HCT116 (cell line): Measurements from ENCODE around the gene OR8D4. TPM values are rescaled to one million over a fixed set of nuclear protein-coding genes. Genes with fewer than 3 reads are reported as not detected.

Source experiments
- ATAC-seq: fragments of 200-7000 bp; cut with Tn5 transposase; 2 replicates; pipeline ENCODE4 v1.9.1; 2020; ENCODE audit warnings: mild to moderate bottlenecking, moderate library complexity
- BruUV-seq: library from RNA; stranded (reverse); fragments of 400-500 nt; replicated peaks from 2 replicates; lab custom pipeline; 2021; lab: Mats Ljungman, UMichigan
- CTCF ChIA-PET: fragments of 300-600 bp; sonication (Branson Sonifier 250); formaldehyde crosslinking; loops from one replicate; lab custom pipeline; 2021; ENCODE audit warnings: antibody characterized with exemption; lab: Charles Lee
- POLR2A ChIA-PET: fragments of 300-600, 350-600 bp; sonication (Branson Sonifier 250); formaldehyde crosslinking; loops from one replicate; lab custom pipeline; 2021; ENCODE audit warnings: antibody characterized with exemption; lab: Charles Lee
- RAD21 ChIA-PET, 2 experiments: fragments of 300-600 bp; sonication (Branson Sonifier 250); formaldehyde crosslinking; loops; one replicate each; lab custom pipeline; 2023; ENCODE audit warnings: low total read pairs in 2 of 2; ENCODE audit not compliant: uncharacterized antibody in 2 of 2, unreplicated experiment in 2 of 2, low non-redundant PET in 1 of 2; lab: Charles Lee
- DNase-seq: peaks from one replicate; pipeline ENCODE4 v3.0.0-alpha.2; 2010; ENCODE audit warnings: low read depth, low spot score
- H2AFZ ChIP-seq: fragments of 200-600 bp; shearing (Covaris generic), sonication (generic); 2 replicates; pipeline ENCODE4 v1.6.1; 2017; ENCODE audit warnings: low read depth, mixed run types, mixed read lengths, antibody characterized with exemption, low read length; ENCODE audit not compliant: poor library complexity, severe bottlenecking
- H3K27ac ChIP-seq: 2 replicates; pipeline ENCODE4 v1.5.1; 2012; ENCODE audit warnings: low read depth, low read length
- H3K27me3 ChIP-seq: fragments of 200-600 bp; sonication (generic); 2 replicates; pipeline ENCODE4 v1.6.1; 2016; ENCODE audit warnings: mixed run types, low read length, mixed read lengths; ENCODE audit not compliant: insufficient read depth
- H3K36me3 ChIP-seq, 2 experiments: fragments of 200-500 bp in 1 of 2; fragments of 200-600 bp in 1 of 2; sonication (Bioruptor generic) in 1 of 2; sonication (generic) in 1 of 2; 2 replicates each; pipeline versions ENCODE4 v1.5.1 to v1.6.1; 2014 to 2016; ENCODE audit warnings: low read length in 2 of 2, inconsistent platforms in 1 of 2, mixed read lengths in 1 of 2, mixed run types in 1 of 2; ENCODE audit not compliant: insufficient read depth in 2 of 2, control insufficient read depth in 1 of 2
- H3K4me1 ChIP-seq, 2 experiments: fragments of 200-600 bp in 1 of 2; sonication (generic) in 1 of 2; 2 replicates each; pipeline versions ENCODE4 v1.5.1 to v1.6.1; 2012 to 2017; ENCODE audit warnings: low read length in 2 of 2, inconsistent platforms in 1 of 2, mild to moderate bottlenecking in 1 of 2, mixed read lengths in 1 of 2, mixed run types in 1 of 2, moderate library complexity in 1 of 2; ENCODE audit not compliant: insufficient read depth in 2 of 2, control insufficient read depth in 1 of 2
- H3K4me2 ChIP-seq: fragments of 200-600 bp; sonication (generic); 2 replicates; pipeline ENCODE4 v1.6.1; 2017; ENCODE audit warnings: mixed run types, low read length, mixed read lengths
- H3K4me3 ChIP-seq, 2 experiments: fragments of 200-600 bp in 1 of 2; sonication (generic) in 1 of 2; replicated peaks in 1 of 2; 2 replicates each; pipeline ENCODE4 v1.5.1; 2011 to 2016; ENCODE audit warnings: low read length in 2 of 2, control low read depth in 1 of 2, low read depth in 1 of 2, mild to moderate bottlenecking in 1 of 2, mixed read lengths in 1 of 2, mixed run types in 1 of 2
- H3K79me2 ChIP-seq: fragments of 200-600 bp; sonication (generic); 2 replicates; pipeline ENCODE4 v1.6.1; 2017; ENCODE audit warnings: mild to moderate bottlenecking, mixed run types, low read length, moderate library complexity, mixed read lengths; ENCODE audit not compliant: insufficient read depth
- H3K9ac ChIP-seq: fragments of 200-600 bp; sonication (generic); 2 replicates; pipeline ENCODE4 v1.6.1; 2016; ENCODE audit warnings: low read length, mixed read lengths
- H3K9me2 ChIP-seq: fragments of 200-600 bp; sonication (generic), shearing (Covaris generic); 2 replicates; pipeline ENCODE4 v1.6.1; 2017; ENCODE audit warnings: mixed run types, mild to moderate bottlenecking, moderate library complexity; ENCODE audit not compliant: insufficient read depth
- H3K9me3 ChIP-seq, 2 experiments: fragments of 200-500 bp in 1 of 2; fragments of 200-600 bp in 1 of 2; sonication (Bioruptor generic) in 1 of 2; sonication (generic) in 1 of 2; 2 replicates each; pipeline ENCODE4 v1.6.1; 2014 to 2017; ENCODE audit warnings: low read length in 2 of 2, mixed read lengths in 2 of 2, inconsistent platforms in 1 of 2, low read depth in 1 of 2, mild to moderate bottlenecking in 1 of 2, mixed run types in 1 of 2, moderate library complexity in 1 of 2; ENCODE audit not compliant: control insufficient read depth in 1 of 2, insufficient read depth in 1 of 2
- H4K20me1 ChIP-seq: fragments of 200-600 bp; sonication (generic), shearing (Covaris generic); 2 replicates; pipeline ENCODE4 v1.6.1; 2017; ENCODE audit warnings: mixed run types, mild to moderate bottlenecking, moderate library complexity; ENCODE audit not compliant: insufficient read depth
- CBX3 ChIP-seq: IDR thresholded peaks from 2 replicates; pipeline ENCODE4 v1.6.1; 2012; ENCODE audit warnings: low read depth
- CEBPB ChIP-seq: IDR thresholded peaks from 2 replicates; pipeline ENCODE4 v1.6.1; 2012; ENCODE audit warnings: low read depth
- EGR1 ChIP-seq: IDR thresholded peaks from 2 replicates; pipeline ENCODE4 v1.6.1; 2012; ENCODE audit warnings: low read depth
- ELF1 ChIP-seq: IDR thresholded peaks from 2 replicates; pipeline ENCODE4 v1.6.1; 2012; ENCODE audit warnings: low read depth, borderline replicate concordance
- EZH2phosphoT487 ChIP-seq: fragments of 200-600 bp; IDR thresholded peaks from 2 replicates; pipeline ENCODE4 v1.6.1; 2018; ENCODE audit warnings: antibody characterized with exemption, borderline replicate concordance
- FOSL1 ChIP-seq: IDR thresholded peaks from 2 replicates; pipeline ENCODE4 v1.6.1; 2012; ENCODE audit warnings: low read depth
- POLR2A ChIP-seq: IDR thresholded peaks from 2 replicates; pipeline ENCODE4 v1.7.0; 2011; ENCODE audit warnings: borderline replicate concordance; ENCODE audit not compliant: insufficient read depth, insufficient read length; ENCODE audit errors: extremely low read depth
- RAD21 ChIP-seq: IDR thresholded peaks from 2 replicates; pipeline ENCODE4 v1.6.1; 2012; ENCODE audit warnings: low read depth, mild to moderate bottlenecking
- TCF7L2 ChIP-seq: IDR thresholded peaks from 2 replicates; pipeline ENCODE4 v1.7.0; 2011; ENCODE audit warnings: borderline replicate concordance, inconsistent platforms; ENCODE audit not compliant: insufficient read depth, insufficient read length; ENCODE audit errors: extremely low read depth
- ZFX ChIP-seq: fragments of 450-650 bp; IDR thresholded peaks from 2 replicates; pipeline ENCODE4 v1.6.1; 2017
- intact Hi-C: fragments of 100-400 bp; cut with micrococcal nuclease; formaldehyde crosslinking; loops from 2 replicates; pipeline ENCODE4 v1.10.0; 2022
- total RNA-seq: library from RNA; stranded (reverse); gene quantifications from one replicate; pipeline ENCODE4 v1.2.1, GENCODE V29; 2021; ENCODE audit not compliant: unreplicated experiment
- TF ChIP-seq, protein P1 (sequence below): IDR thresholded peaks from 2 replicates; pipeline ENCODE4 v1.6.1; 2012; ENCODE audit warnings: low read depth
- TF ChIP-seq, protein P2 (sequence below): IDR thresholded peaks from 2 replicates; pipeline ENCODE4 v1.6.1; 2011; ENCODE audit warnings: mild to moderate bottlenecking, low read length, moderate library complexity; ENCODE audit not compliant: insufficient replicate concordance; ENCODE audit errors: extremely low read depth
- TF ChIP-seq, protein P3 (sequence below): IDR thresholded peaks from 2 replicates; pipeline ENCODE4 v1.6.1; 2012
- TF ChIP-seq, protein P4 (sequence below), 3 experiments: fragments of 200-600 bp in 1 of 3; sonication (generic) in 1 of 3; IDR thresholded peaks in 2 of 3; conservative IDR thresholded peaks in 1 of 3; 2 replicates each; pipeline ENCODE4 v1.5.1; 2012 to 2017; ENCODE audit warnings: low read depth in 2 of 3, low read length in 2 of 3, antibody characterized with exemption in 1 of 3, borderline replicate concordance in 1 of 3, control low read depth in 1 of 3, mild to moderate bottlenecking in 1 of 3, mixed read lengths in 1 of 3, mixed run types in 1 of 3, moderate library complexity in 1 of 3; ENCODE audit not compliant: insufficient read depth in 1 of 3

The OR8D4 gene
- total RNA-seq, 1 experiment from 2014 or later: not detected

DNA sequence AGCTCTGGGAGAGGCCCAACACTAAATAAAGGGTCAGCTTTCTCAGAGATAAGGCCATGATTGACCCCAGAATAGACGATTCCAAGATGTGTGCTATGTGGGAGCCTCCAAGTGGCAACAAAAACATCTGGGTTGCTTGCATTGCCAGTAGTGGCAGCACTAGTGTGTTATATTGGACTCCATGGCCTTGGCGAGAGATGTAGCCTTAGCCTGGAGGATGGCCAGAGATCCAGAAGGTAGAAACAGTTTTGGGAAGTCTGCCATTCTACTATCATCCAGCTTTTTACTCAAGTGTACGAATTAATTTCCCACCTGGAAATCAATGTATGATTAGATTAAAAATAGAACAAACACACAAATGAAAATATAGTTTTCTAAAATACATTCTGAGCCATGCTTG, 3.0 kb downstream of the OR8D4 start:
- no peak overlapping the region for H3K27ac ChIP-seq
- H3K9me2 ChIP-seq: no peaks in the 10 kb centered on the region
- intact Hi-C loops: no loop called here
- H3K36me3 ChIP-seq: no peaks in the 10 kb centered on the region
- ChIA-PET CTCF (no interaction called here), RAD21 (no interaction called here), POLR2A (no interaction called here)
- H3K27me3 ChIP-seq: peaks cover 15% of the 10 kb centered on the region; the same call in 1 of the 2 replicates
- no peaks in the 10 kb centered on the region for H3K79me2 ChIP-seq
- H3K4me2 ChIP-seq: no peak overlapping the region
- TF ChIP-seq CEBPB (no peak), EZH2phosphoT487 (no peak), CBX3 (no peak), FOSL1 (no peak), ELF1 (no peak), ZFX (no peak), POLR2A (no peak), EGR1 (no peak), TCF7L2 (no peak), RAD21 (no peak)
- TF ChIP-seq, protein P1, sequence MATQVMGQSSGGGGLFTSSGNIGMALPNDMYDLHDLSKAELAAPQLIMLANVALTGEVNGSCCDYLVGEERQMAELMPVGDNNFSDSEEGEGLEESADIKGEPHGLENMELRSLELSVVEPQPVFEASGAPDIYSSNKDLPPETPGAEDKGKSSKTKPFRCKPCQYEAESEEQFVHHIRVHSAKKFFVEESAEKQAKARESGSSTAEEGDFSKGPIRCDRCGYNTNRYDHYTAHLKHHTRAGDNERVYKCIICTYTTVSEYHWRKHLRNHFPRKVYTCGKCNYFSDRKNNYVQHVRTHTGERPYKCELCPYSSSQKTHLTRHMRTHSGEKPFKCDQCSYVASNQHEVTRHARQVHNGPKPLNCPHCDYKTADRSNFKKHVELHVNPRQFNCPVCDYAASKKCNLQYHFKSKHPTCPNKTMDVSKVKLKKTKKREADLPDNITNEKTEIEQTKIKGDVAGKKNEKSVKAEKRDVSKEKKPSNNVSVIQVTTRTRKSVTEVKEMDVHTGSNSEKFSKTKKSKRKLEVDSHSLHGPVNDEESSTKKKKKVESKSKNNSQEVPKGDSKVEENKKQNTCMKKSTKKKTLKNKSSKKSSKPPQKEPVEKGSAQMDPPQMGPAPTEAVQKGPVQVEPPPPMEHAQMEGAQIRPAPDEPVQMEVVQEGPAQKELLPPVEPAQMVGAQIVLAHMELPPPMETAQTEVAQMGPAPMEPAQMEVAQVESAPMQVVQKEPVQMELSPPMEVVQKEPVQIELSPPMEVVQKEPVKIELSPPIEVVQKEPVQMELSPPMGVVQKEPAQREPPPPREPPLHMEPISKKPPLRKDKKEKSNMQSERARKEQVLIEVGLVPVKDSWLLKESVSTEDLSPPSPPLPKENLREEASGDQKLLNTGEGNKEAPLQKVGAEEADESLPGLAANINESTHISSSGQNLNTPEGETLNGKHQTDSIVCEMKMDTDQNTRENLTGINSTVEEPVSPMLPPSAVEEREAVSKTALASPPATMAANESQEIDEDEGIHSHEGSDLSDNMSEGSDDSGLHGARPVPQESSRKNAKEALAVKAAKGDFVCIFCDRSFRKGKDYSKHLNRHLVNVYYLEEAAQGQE: no peak
- TF ChIP-seq, protein P2, sequence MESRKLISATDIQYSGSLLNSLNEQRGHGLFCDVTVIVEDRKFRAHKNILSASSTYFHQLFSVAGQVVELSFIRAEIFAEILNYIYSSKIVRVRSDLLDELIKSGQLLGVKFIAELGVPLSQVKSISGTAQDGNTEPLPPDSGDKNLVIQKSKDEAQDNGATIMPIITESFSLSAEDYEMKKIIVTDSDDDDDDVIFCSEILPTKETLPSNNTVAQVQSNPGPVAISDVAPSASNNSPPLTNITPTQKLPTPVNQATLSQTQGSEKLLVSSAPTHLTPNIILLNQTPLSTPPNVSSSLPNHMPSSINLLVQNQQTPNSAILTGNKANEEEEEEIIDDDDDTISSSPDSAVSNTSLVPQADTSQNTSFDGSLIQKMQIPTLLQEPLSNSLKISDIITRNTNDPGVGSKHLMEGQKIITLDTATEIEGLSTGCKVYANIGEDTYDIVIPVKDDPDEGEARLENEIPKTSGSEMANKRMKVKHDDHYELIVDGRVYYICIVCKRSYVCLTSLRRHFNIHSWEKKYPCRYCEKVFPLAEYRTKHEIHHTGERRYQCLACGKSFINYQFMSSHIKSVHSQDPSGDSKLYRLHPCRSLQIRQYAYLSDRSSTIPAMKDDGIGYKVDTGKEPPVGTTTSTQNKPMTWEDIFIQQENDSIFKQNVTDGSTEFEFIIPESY: no peak
- TF ChIP-seq, protein P3, sequence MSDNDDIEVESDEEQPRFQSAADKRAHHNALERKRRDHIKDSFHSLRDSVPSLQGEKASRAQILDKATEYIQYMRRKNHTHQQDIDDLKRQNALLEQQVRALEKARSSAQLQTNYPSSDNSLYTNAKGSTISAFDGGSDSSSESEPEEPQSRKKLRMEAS: no peak
- TF ChIP-seq, protein P4, sequence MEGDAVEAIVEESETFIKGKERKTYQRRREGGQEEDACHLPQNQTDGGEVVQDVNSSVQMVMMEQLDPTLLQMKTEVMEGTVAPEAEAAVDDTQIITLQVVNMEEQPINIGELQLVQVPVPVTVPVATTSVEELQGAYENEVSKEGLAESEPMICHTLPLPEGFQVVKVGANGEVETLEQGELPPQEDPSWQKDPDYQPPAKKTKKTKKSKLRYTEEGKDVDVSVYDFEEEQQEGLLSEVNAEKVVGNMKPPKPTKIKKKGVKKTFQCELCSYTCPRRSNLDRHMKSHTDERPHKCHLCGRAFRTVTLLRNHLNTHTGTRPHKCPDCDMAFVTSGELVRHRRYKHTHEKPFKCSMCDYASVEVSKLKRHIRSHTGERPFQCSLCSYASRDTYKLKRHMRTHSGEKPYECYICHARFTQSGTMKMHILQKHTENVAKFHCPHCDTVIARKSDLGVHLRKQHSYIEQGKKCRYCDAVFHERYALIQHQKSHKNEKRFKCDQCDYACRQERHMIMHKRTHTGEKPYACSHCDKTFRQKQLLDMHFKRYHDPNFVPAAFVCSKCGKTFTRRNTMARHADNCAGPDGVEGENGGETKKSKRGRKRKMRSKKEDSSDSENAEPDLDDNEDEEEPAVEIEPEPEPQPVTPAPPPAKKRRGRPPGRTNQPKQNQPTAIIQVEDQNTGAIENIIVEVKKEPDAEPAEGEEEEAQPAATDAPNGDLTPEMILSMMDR (IDR thresholded peaks at IDR 0.05 in 2 of 3, conservative IDR thresholded peaks at IDR 0.05 in 1 of 3; ENCODE audit: borderline replicate concordance in 1 of 3, insufficient read depth in 1 of 3, low read depth in 2 of 3, low read length in 2 of 3): no peak
- H4K20me1 ChIP-seq: no peaks in the 10 kb centered on the region; the same call in 1 of the 2 replicates
- no peak overlapping the region for H2AFZ ChIP-seq
- ATAC-seq (no peak), DNase-seq (no peak)
- no peak overlapping the region for H3K4me3 ChIP-seq
- H3K4me1 ChIP-seq: no peaks in the 10 kb centered on the region
- no peak overlapping the region for H3K9ac ChIP-seq
- no peaks in the 10 kb centered on the region for H3K9me3 ChIP-seq
- BruUV-seq: no TSS peak
